Fibroblast of villous mesenchyme (primary cell): ENCODE results near the gene CDCA4. TPM values are rescaled to one million over a fixed set of nuclear protein-coding genes. Genes with fewer than 3 reads are reported as not detected.

Experiments
- DNase-seq: peaks from one replicate; pipeline ENCODE4 v3.0.0-alpha.2; 2010; ENCODE audit warnings: low read depth
- H3K4me3 ChIP-seq: 2 replicates; pipeline ENCODE4 v1.5.1; 2011; ENCODE audit warnings: low read depth, mild to moderate bottlenecking, low read length
- total RNA-seq: library from RNA; depleted of rRNA; stranded (reverse); fragments of >200 nt; gene quantifications from 2 replicates; pipeline ENCODE4 v1.2.3, GENCODE V29; 2012
- TF ChIP-seq, protein P1 (sequence below): IDR thresholded peaks from 2 replicates; pipeline ENCODE4 v1.5.1; 2012; ENCODE audit warnings: low read depth, mild to moderate bottlenecking, low read length; ENCODE audit not compliant: insufficient read depth

Gene CDCA4
- total RNA-seq, 1 donor = 22.5 TPM

DNA sequence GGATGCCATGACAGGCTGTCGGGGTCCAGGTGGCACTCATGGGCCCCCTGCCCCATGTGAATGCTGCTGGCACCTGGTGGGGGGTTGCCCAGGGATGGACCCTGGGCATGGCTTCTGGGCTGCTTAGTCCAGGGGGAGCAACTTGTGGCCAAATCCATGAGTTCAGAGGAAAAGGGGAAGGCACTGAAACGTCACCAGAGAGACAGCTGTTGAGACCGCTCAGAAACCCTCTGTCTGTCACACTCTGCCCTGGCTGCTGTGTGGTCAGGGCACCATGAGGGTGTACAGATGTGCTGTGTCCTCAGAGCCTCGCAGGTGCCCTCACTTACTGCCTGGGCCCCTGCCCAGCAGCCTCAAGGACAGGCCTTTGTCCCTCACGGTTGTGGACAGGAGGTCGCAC lies 25.9 kb downstream of the CDCA4 start:
- no peak for DNase-seq
- TF ChIP-seq, protein P1, sequence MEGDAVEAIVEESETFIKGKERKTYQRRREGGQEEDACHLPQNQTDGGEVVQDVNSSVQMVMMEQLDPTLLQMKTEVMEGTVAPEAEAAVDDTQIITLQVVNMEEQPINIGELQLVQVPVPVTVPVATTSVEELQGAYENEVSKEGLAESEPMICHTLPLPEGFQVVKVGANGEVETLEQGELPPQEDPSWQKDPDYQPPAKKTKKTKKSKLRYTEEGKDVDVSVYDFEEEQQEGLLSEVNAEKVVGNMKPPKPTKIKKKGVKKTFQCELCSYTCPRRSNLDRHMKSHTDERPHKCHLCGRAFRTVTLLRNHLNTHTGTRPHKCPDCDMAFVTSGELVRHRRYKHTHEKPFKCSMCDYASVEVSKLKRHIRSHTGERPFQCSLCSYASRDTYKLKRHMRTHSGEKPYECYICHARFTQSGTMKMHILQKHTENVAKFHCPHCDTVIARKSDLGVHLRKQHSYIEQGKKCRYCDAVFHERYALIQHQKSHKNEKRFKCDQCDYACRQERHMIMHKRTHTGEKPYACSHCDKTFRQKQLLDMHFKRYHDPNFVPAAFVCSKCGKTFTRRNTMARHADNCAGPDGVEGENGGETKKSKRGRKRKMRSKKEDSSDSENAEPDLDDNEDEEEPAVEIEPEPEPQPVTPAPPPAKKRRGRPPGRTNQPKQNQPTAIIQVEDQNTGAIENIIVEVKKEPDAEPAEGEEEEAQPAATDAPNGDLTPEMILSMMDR = no peak
- H3K4me3 ChIP-seq = no peak overlapping the region

DNA sequence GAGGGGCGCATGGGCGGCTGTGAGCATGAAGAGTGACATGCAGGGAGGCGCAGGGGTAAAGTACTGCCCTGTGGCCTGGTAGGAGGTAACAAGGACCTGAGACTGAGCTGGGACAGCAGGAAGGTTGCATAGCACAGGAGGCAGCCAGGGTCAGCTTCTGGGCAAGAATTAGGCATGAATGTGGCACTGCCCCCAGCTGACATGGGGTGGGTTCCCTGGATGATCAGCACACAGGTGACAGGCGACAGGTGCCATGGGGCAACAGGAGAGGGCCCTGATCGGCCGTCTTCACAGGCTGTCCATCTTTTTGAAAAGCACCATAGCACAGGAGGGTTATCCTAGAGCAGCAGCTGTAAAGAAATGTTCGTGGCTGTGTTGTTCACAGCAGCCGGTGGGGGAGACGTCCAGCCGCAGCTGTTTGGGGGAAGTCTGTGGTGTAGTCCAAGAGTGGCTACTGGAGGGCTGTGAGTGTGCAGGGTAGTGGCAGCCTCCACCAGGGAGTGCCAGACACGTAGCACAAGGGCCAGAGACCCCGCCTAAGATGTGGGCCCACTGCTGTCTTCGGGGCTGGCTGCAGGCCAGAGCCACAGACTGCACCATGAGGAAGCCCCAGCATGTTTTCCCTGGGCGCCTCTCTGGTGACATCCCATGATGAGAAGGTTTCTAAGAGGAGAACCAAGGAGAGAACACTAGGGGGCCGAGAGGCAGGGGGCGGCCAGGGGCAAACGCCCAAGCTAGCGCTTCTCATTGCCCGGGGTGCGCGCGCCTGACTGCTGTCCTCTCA lies 26.9 kb downstream of the CDCA4 start:
- TF ChIP-seq, protein P1 = no peak
- no peak for DNase-seq
- H3K4me3 ChIP-seq = no peak overlapping the region

GRCh38 chr14:104993306-104993705 lies 27.6 kb downstream of the CDCA4 start:
- no peak overlapping the region for H3K4me3 ChIP-seq
- TF ChIP-seq, protein P1 = no peak
- DNase-seq = no peak

GRCh38 chr14:104992501-104992900 lies 28.4 kb downstream of the CDCA4 start:
- no peak for DNase-seq
- TF ChIP-seq, protein P1 = no peak
- H3K4me3 ChIP-seq = no peak overlapping the region

DNA sequence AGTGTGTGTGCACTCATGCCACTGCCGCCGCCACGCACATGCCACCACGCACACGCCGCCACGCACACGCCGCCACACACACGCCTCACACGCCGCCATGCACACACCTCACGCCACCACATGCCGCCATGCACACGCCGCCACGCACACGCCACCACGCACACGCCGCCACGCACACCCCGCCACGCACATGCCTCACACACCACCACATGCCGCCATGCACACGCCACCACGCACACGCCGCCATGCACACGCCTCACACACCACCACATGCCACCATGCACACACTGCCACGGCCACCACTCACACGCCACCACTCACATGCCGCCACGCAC lies 29.0 kb downstream of the CDCA4 start:
- no peak overlapping the region for H3K4me3 ChIP-seq
- DNase-seq = no peak
- TF ChIP-seq, protein P1 = no peak

DNA sequence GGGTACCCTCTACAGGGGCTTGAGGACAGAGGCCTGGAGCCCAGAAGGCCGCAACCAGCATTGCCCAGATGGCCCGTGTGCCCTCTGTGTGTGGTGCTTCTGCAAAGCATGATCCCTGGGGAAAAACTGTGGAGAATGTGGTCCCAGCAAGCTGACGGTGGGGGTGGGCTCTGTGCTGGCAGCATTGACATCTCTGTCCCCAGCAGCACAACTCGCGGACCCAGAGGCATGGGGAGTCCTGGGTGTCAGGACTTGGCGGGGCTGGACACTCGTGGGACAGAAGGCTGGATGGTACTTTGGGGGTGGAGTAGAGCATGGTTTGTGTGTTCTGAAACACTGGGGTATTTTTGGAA lies 31.0 kb downstream of the CDCA4 start:
- no peak overlapping the region for H3K4me3 ChIP-seq
- DNase-seq = no peak
- TF ChIP-seq, protein P1 = no peak
